Central memory CD8-positive, alpha-beta T cell (primary cell): ENCODE results near the gene COL8A1.
"Not testable (repeated sequence)": the region's sequence is repeated elsewhere in the genome, so short reads cannot be mapped to it uniquely, and the experiment has no call there.

Experiments used
- ATAC-seq: fragments of 150-1000 bp; cut with Tn5 transposase; replicated peaks from 2 replicates; pipeline ENCODE4 v1.10.0; 2022; ENCODE audit warnings: mild to moderate bottlenecking, moderate FRiP score, moderate number of reproducible peaks; ENCODE audit not compliant: poor library complexity, severe bottlenecking; ENCODE audit errors: extremely low read depth
- DNase-seq, 2 donors: peaks; one replicate each; pipeline ENCODE4 v3.0.0; 2021; ENCODE audit warnings: low spot score in 2 of 2
- H3K27ac Mint-ChIP-seq: one replicate; pipeline ENCODE4 v1.8.0; 2022; ENCODE audit warnings: low read depth, mild to moderate bottlenecking, moderate library complexity, mixed read lengths
- H3K27me3 Mint-ChIP-seq: one replicate; pipeline ENCODE4 v1.8.0; 2022; ENCODE audit warnings: mixed read lengths
- H3K36me3 Mint-ChIP-seq: one replicate; pipeline ENCODE4 v1.8.0; 2022; ENCODE audit warnings: mild to moderate bottlenecking, moderate library complexity, mixed read lengths; ENCODE audit not compliant: insufficient read depth
- H3K4me1 Mint-ChIP-seq: one replicate; pipeline ENCODE4 v1.8.0; 2022; ENCODE audit warnings: mixed read lengths
- H3K4me3 Mint-ChIP-seq: one replicate; pipeline ENCODE4 v1.8.0; 2022; ENCODE audit warnings: mild to moderate bottlenecking, moderate library complexity, mixed read lengths
- H3K9me3 Mint-ChIP-seq: one replicate; pipeline ENCODE4 v1.8.0; 2022; ENCODE audit warnings: mixed read lengths

Gene COL8A1

DNA sequence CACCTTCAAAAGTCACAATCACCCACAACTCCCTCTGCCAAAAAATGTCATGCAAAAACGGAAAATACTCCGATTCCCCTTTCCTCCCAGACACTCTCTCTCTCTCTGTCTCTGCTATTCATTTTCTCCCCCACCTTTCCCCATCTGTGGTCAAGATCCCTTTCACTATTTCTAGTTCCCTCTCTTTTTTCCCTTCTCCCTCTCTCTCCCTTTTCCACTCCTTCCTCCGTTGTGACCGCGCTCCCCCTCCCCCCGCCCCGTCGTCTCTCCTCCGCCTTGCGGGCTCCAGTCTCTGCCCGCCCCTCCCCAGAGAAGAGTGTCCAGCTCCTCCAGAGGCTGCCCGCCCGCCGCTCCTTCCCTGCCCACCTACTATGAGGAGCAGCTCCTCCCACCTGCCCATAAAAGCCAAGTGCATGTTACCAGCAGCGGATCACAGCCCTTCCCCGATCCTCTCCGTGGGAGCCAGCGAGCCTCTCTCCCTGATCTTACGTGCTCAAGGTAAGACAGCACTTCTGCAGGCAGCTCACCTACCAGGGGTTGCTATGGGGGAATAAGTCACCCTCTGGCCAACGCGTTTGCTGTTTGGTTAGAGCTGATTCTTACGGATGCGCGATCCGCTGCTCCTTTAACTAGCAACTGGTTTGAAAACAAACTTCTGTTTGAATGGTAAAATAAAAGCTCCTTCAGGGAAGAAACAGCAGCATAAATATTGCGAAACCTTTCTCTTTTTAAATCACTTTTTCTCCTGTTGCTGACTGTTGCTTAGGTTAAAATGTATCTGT, at the start of gene COL8A1:
COL8A1 (plus strand) TSS at position 428 of the 782 bp plus-strand sequence. CDS start 152,089 bp downstream, outside the sequence.
- no peak within 1 kb of the TSS for H3K4me3 Mint-ChIP-seq
- H3K27ac Mint-ChIP-seq: no peak within 1 kb of the TSS
- H3K4me1 Mint-ChIP-seq: peaks cover 14% of the 10 kb centered on the region
- DNase-seq (no peak), ATAC-seq (no peak)
- H3K36me3 Mint-ChIP-seq: peaks cover 4% of the 10 kb centered on the region
- peaks cover 51% of the 10 kb centered on the region for H3K27me3 Mint-ChIP-seq
- H3K9me3 Mint-ChIP-seq: no peaks in the 10 kb centered on the region

- not testable (repeated sequence) for DNase-seq, H3K27ac Mint-ChIP-seq, H3K4me1 Mint-ChIP-seq, H3K36me3 Mint-ChIP-seq, ATAC-seq, H3K27me3 Mint-ChIP-seq, H3K4me3 Mint-ChIP-seq
- H3K9me3 Mint-ChIP-seq: peaks cover 11% of the 10 kb centered on the region
Observed at GRCh38 chr3:99589168-99589567, 49.2 kb upstream of the COL8A1 start.

GRCh38 chr3:99599894-99600293, 38.5 kb upstream of the COL8A1 start:
- no peaks in the 10 kb centered on the region for H3K4me1 Mint-ChIP-seq
- no peak overlapping the region for H3K27ac Mint-ChIP-seq
- ATAC-seq (no peak), DNase-seq (no peak)
- H3K9me3 Mint-ChIP-seq: no peaks in the 10 kb centered on the region
- H3K4me3 Mint-ChIP-seq: no peak overlapping the region
- H3K27me3 Mint-ChIP-seq: no peaks in the 10 kb centered on the region
- no peaks in the 10 kb centered on the region for H3K36me3 Mint-ChIP-seq

- H3K4me1 Mint-ChIP-seq: no peaks in the 10 kb centered on the region
- H3K36me3 Mint-ChIP-seq: no peaks in the 10 kb centered on the region
- DNase-seq: no peak
- H3K27ac Mint-ChIP-seq: no peak overlapping the region
- no peak for ATAC-seq
- H3K9me3 Mint-ChIP-seq: no peaks in the 10 kb centered on the region
- no peaks in the 10 kb centered on the region for H3K27me3 Mint-ChIP-seq
- no peak overlapping the region for H3K4me3 Mint-ChIP-seq
Observed at GRCh38 chr3:99601515-99601914, 36.9 kb upstream of the COL8A1 start.

DNA sequence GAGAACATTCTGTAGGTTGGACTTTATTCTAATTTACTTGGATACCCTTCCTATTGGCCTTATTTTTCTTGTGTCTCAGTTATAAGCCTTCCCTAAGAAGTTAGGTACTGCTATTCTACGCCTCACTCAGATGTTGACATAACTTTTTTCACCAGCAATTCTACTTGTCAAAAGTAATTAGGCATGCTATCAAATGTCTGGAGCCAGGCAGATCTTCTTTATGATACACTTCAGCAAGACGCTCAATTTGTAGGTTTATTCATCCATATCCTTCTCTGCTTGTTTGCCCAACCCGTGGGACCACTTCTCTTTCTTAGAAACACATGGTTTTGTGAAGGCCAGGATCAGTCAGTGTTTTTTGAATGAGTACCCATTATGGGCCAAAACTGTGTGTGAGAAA, 36.2 kb upstream of the COL8A1 start:
- H3K27me3 Mint-ChIP-seq: no peaks in the 10 kb centered on the region
- DNase-seq: no peak
- H3K27ac Mint-ChIP-seq: no peak overlapping the region
- no peaks in the 10 kb centered on the region for H3K36me3 Mint-ChIP-seq
- no peak overlapping the region for H3K4me3 Mint-ChIP-seq
- no peaks in the 10 kb centered on the region for H3K4me1 Mint-ChIP-seq
- ATAC-seq: no peak
- no peaks in the 10 kb centered on the region for H3K9me3 Mint-ChIP-seq

DNA sequence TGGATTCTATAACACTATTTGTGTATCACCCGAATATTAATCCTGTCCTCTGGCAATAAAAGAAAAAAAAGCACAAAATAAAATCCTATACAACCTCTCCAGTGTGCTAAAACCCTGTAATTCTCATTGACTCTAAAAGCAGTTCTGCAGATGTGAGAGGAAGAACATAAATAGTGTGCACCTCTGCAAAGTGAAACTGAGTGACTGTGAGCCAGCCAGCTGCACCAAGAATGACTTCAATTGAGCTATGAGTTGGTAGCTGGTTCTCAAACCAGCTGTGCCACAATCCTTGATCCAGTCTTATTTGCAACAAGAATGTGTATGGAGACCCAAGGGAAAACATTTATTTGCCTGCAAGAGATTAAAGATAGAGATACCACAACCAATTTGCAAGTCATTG, 31.2 kb upstream of the COL8A1 start:
- Mint-ChIP-seq H3K27me3 (no peaks in the 10 kb centered on the region), H3K9me3 (no peaks in the 10 kb centered on the region), H3K4me3 (no peak overlapping the region), H3K27ac (no peak overlapping the region), H3K4me1 (no peaks in the 10 kb centered on the region), H3K36me3 (no peaks in the 10 kb centered on the region)
- ATAC-seq (no peak), DNase-seq (no peak)

- DNase-seq (no peak), ATAC-seq (no peak)
- Mint-ChIP-seq H3K36me3 (no peaks in the 10 kb centered on the region), H3K4me3 (no peak overlapping the region), H3K4me1 (no peaks in the 10 kb centered on the region), H3K27me3 (no peaks in the 10 kb centered on the region), H3K9me3 (peaks cover 3% of the 10 kb centered on the region), H3K27ac (no peak overlapping the region)
Observed at GRCh38 chr3:99614768-99615167, 23.6 kb upstream of the COL8A1 start.

DNA sequence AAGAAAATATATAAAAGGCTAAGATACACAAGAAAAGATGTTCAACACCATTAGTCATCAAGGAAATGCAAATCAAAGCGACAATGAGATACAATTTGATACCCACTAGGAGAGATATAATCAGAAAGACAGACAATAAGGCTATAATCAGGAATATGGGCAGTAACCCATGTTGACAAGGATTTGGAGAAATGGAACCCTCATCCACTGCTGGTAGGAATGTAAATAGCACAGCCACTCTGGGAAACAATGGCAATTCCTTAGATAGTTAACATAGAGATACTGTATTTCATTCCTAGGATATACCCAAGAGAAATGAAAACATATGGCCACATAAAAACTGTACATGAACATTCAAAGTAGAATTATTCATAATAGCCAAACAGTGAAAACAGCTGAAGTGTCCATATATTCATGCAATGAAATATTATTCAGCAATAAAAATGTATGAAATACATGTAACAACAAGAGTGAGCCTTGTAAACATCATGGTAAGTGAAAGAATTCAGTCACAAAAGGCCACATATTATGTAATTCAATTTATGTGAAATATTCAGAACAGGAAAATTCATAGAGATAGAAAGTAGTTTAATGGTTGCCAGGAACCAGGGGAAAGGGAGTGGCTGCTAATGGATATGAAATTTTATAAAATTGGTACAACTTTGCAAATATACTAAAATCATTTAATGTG, 18.2 kb upstream of the COL8A1 start:
- Mint-ChIP-seq H3K9me3 (no peaks in the 10 kb centered on the region), H3K27me3 (no peaks in the 10 kb centered on the region), H3K36me3 (no peaks in the 10 kb centered on the region), H3K4me1 (no peaks in the 10 kb centered on the region), H3K27ac (no peak overlapping the region), H3K4me3 (no peak overlapping the region)
- no peak for ATAC-seq
- no peak for DNase-seq

DNA sequence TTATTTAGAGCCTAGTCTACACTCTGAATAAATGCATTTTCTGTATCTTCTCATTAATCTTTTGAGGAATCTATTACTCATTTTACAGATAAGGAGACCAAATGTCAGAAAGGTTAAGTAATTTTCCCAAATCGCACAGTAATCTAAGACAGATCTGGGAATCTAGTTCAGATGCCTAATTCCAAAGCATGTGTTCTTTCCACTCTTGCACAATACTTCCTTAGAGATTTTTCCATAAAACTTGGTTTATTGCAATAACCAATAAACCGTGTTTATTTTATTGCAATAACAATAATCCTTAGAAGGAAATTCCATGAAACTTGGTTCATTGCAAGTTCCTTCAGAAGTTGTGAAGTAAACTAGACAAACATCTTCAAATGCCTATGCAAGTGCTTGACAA, 17.4 kb upstream of the COL8A1 start:
- ATAC-seq (no peak), DNase-seq (no peak)
- no peak overlapping the region for H3K4me3 Mint-ChIP-seq
- no peaks in the 10 kb centered on the region for H3K4me1 Mint-ChIP-seq
- no peak overlapping the region for H3K27ac Mint-ChIP-seq
- H3K36me3 Mint-ChIP-seq: no peaks in the 10 kb centered on the region
- H3K27me3 Mint-ChIP-seq: no peaks in the 10 kb centered on the region
- no peaks in the 10 kb centered on the region for H3K9me3 Mint-ChIP-seq

GRCh38 chr3:99624496-99625236, 13.7 kb upstream of the COL8A1 start:
- H3K4me3 Mint-ChIP-seq: no peak overlapping the region
- no peaks in the 10 kb centered on the region for H3K4me1 Mint-ChIP-seq
- no peaks in the 10 kb centered on the region for H3K36me3 Mint-ChIP-seq
- no peaks in the 10 kb centered on the region for H3K9me3 Mint-ChIP-seq
- H3K27ac Mint-ChIP-seq: no peak overlapping the region
- ATAC-seq (no peak), DNase-seq (no peak)
- H3K27me3 Mint-ChIP-seq: no peaks in the 10 kb centered on the region

- Mint-ChIP-seq H3K27ac (no peak overlapping the region), H3K4me1 (no peaks in the 10 kb centered on the region), H3K27me3 (no peaks in the 10 kb centered on the region), H3K4me3 (no peak overlapping the region), H3K9me3 (no peaks in the 10 kb centered on the region), H3K36me3 (no peaks in the 10 kb centered on the region)
- no peak for DNase-seq
- ATAC-seq: no peak
Observed at GRCh38 chr3:99625237-99625622, 13.2 kb upstream of the COL8A1 start.

DNA sequence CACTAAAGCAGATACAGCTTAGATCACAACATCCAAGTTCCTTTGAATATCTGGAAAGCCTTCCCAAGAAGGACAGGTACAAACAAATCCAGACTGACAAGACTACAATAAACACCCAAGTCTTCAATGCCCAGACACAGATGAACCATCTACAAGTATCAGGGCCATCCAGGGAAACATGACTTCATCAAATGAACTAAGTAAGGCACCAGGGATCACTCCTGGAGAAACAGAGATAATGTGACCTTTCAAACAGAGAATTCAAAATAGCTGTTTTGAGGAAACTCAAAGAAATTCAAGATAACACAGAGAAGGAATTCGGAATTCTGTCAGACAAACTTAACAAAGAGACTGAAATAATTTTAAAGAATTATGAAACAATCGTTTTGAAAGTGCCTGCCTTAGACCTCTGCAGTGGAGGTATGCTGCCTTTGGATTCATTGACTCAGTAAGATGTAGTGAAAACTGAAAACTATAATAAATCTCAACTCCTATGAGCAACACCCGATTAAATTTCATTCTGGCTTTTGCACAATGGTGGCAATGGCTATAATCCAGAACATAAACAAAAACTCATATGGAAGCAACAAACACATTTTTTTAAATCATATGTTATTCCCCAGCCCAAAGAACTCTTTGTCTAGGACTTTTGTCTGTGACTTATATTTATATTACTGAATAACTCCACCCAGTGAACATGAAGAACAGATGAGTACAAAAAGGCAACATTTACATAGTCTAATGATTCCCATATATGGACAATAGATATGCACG, 12.6 kb upstream of the COL8A1 start:
- Mint-ChIP-seq H3K27ac (no peak overlapping the region), H3K9me3 (no peaks in the 10 kb centered on the region), H3K4me3 (no peak overlapping the region), H3K36me3 (no peaks in the 10 kb centered on the region), H3K4me1 (no peaks in the 10 kb centered on the region), H3K27me3 (no peaks in the 10 kb centered on the region)
- ATAC-seq: no peak
- DNase-seq: no peak
